Eye (tissue), 1 donor: ENCODE results near the gene FHAD1.
A peak's percentile ranks its signal among the peaks of the same experiment; 100 is the strongest.
"Not testable (repeated sequence)": the region's sequence is repeated elsewhere in the genome, so short reads cannot be mapped to it uniquely, and the experiment has no call there.

Source experiments
- DNase-seq: peaks from one replicate; pipeline ENCODE4 v3.0.0-alpha.2; 2015

The FHAD1 gene

DNA sequence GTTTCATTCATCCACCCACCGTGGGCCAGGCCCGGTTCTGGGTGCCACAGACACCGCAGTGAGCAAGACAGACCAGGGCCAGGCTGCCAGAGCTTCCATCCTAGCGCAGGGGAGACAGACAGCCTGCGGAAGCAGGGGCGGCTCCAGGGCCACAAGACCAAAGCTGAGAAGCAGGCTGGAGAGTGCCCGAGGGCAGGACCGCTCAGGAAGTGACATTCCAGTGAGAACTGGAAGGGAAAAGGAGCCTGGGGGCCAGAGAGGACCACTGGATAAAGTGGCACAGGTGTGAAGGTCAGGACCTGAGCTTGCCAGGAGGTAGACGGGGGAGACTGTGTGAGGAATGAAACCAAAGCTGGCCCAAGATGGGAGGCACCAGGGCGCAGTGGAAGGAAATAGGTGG, 103.1 kb downstream of the FHAD1 start:
- DNase-seq, result no peak

DNA sequence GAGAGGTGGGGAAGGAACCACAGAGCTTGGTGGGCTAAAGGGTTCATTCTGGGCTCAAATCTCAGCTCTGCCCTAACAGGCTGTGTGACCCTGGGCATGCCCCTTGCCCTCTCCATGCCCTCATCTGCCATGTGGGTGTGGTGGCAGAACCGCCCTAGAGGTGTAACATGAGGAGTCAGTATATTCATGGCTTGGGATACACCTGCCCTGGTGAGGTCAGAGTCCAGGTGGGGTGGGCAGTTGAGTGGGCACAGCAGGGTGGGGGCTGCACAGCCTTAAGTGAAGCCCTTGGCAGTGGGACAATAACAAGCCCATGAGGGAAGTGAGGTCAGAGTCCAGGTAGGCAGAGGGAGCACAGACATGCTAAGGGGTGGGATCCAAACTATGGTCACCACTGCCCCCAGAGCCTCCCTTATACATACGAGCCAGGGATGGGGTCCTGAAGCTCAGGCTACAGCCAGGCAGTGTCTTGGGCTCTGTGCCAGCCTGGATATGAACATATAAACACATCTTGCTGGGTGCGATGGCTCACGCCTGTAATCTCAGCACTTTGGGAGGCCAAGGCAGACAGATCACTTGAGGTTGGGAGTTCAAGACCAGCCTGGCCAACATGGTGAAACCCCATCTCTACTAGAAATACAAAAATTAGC, 103.7 kb downstream of the FHAD1 start:
- DNase-seq, result no peak

DNA sequence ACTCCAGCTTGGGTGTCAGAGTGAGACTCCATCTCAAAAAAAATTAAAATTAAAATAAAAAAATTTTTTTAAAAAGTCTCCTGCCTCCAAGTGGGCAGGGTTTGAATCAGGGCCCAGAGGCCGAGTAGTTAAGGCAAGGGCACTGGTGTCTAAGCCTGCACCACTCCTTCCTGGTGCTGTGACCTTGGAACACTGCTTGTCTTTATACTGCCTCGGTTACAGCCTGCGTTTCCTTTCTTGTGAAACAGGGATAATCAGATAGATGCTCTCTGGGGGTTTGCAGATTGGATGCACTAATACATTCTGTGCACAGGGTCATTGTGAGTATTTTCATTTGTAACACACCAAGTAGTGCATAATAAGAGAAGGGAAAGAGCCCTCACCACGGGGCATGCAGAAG, 104.3 kb downstream of the FHAD1 start:
- no peak for DNase-seq

DNA sequence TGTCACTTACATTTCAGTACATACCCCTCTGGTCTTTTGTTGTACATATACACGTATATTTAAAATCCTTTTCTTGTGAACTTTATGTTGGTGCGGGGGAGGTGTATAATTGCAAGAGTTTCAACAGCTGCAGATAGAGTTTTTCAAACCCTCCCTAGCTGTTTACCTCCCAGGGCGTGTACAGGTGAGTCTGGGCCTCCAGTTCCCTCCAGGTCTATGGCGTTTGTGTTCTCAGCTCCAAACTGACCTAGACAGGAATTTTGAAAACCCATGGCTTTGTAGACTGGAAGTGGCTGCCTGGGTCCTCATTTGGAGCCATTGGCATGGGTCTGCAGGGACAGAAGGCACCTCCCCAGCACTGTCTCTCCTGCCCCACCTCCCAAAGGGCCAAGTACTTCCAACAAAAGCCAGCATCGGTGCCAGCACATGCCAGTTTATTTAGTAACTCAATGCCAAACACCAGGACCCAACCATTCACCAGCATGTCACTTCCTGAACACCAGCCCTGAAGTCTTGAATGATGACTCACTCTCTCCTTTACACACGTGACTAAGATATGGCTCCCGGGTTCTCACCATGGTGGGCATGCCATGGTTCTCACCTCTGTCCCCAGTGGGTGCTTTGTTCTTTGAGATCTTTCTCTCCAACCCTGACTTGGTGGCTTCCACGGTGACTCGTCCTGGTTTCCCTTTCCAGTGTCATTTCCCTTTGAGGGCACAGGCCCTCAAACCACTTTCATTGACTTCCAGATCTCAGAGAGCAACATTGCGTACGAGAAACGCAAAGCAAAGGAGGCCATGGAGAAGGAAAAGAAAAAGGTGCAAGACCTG, 105.3 kb downstream of the FHAD1 start:
- no peak for DNase-seq

DNA sequence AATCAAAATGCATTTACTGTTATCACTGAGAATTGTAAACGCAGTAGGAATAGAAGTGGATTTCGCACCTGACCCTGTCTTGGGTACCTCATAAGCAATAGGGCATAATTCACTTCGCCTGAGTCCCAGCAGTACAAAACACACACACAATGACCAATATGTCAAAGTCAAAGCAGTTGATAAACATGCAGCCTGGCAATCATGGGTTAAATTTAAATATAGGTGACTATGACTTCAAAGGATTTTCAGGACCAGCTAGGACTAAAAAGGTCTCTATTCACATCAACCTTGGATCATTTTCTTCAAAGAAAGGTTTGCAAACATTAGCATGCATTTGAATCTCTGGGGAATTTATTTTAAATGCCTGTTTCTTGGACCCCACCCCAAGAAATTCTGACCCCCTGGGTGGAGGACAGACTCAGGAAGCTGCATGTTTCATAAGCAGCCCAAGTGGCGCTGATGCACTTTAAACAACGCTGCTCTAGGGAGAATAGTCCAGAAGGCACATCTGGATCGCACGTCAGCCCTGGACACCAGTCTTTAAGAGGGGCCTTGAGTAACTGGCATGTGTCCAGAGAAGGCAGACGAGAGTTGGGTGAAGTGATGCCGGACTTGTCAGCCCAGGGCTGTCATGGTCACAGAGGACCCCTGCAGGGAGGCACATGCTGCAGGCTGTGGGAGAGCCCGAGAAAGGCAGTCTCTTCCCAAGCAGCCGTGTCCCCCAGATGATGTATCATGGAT, 107.0 kb downstream of the FHAD1 start:
- DNase-seq, result peak; percentile 63

DNA sequence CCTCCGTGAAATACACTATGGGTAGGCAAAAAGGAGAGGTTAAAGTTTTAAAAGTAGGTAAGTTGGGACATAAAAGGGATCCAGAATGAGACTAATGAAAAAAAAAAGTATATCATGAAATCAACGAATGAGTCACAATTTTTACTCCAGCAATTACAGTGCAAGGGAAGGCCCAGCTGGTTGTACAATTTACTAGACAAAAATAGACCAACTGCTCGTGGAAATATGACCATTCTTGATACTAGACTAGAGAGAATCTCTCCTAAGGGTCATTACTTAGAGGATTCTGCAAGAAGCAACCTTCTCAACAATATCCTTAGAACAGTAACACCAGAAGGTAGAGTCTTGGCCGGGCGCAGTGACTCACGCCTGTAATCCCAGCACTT, 107.5 kb downstream of the FHAD1 start:
- DNase-seq, result no peak

DNA sequence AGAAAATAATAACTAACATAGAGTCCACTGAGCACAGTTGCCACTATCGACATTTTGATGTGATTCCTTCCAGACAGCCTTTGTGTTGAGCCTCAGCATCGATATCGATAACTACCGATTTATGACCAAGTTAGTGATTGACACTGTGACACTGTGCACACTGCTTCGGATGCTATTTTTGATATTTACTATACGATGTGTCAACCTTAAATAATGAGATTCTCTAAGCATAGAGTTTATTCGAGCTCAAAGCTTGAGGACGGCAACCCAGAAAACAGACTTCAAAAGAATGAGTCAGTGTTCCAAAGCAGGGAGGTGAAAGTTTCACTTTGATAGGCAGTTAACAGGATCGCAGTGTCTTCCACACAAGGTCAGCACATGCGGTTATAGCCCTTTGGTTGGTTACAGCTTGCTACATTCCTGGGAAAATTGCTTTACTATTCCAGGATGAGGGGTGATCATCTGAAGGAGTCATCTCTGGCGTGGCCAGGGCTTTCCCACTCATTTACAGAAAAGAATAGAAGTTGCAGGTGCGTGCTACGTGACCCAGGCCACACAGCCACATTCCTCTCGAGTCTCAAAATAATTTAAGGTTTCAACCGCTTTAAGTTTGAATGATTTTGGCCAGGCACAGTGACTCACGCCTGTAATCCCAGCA, 109.1 kb downstream of the FHAD1 start:
- DNase-seq, result no peak

DNA sequence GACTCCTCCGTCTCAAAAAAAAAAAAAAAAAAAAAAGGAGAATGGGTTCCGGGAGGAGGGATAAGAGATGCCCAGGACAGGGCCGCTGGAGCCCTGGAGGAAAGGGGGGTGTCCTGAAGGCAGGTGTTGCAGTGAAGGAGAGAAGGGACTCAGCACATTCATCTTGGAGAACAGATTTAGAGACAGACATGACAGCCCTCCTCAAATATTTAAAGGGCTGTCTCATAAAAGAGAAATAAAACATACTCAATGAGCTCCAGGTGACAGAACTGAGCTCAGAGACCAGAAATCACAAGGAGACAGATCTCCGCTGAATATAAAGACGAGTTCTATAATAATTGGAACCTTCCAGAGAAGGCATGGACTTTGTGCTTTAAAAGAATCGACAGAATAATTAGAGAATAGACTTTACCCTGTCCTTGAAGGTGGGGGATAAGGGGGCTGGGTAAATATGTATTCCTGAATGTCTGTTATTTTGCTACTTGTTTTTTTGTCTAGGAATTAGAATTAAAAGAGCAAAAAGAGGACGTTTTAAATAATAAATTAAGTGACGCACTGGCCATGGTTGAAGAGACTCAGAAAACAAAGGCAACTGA, 110.7 kb downstream of the FHAD1 start:
- DNase-seq, result no peak

DNA sequence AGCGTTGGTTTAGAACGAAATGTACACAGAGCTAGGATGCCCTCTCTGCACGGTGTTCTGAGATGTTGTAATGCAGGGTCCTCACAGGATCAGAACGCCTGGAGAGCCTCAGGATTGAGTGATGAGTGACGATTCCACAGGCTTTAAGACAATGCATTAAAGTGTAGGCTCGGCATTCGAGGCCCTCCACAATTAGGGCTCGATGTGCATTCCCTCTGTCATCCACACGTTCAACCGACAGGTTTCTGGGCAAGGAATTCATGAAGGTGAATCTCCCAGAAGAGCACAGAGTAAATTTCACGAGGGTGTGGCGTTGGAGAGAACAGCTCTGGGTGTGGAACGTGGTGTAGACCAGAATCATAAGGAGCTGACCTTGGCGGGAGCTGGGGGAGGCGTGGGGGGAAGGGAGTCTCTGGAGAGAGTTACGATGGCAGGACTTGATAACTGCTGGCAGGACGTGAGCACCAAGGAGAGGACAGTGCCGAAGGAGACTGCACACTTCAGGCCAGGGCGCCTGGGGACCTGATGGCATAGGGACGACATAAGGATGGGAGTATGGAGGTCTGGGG, 111.6 kb downstream of the FHAD1 start:
- no peak for DNase-seq

DNA sequence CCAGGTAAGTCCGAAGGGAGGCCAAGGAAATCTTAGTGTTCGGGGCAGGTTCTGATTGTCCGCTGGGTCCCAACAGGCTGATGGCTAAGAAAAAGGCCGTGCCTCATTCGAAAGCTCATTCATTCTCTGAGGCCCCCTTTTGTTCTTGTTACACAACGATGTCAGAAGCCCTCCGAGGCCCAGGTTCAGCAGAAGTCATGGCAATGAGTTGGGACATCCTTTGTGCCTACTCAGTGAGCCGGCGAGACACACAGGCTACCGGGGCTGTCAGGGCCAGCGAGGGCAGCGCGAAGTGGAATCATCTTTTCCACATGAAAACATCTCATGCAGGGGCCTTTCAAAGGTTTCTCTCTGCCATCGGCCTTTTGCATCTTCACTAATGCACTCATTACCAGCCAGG, 113.7 kb downstream of the FHAD1 start:
- peak; percentile 92 for DNase-seq

DNA sequence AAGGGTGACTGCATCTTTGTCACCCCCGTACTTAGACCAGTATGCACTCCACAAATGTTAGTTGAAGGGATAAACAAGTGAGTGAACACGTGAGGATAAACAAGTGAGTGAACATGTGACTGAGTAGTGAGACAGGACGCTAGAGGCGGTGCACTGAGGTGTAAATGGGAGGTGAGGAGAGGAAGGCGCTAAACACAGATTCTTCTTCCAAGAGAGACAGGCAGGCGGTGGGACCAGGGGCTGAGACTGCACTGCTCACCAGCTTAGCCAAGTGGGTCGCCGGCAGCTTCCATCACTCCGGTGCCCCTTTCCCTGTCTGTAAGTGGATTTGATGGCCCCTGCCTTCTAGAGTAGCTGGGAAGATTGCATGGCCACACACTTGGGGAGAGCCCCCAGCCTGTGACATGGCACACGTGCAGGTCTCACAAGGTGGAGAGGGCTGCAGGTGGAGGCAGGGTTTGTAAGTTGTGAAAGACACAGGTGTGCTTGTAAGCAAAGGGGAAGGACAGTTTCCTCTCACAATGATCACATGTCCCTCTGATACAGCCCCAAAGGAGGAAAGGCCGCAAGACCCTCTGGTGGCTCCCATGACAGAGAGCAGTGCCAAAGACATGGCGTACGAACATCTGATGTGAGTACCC, 115.2 kb downstream of the FHAD1 start:
- DNase-seq, result no peak

DNA sequence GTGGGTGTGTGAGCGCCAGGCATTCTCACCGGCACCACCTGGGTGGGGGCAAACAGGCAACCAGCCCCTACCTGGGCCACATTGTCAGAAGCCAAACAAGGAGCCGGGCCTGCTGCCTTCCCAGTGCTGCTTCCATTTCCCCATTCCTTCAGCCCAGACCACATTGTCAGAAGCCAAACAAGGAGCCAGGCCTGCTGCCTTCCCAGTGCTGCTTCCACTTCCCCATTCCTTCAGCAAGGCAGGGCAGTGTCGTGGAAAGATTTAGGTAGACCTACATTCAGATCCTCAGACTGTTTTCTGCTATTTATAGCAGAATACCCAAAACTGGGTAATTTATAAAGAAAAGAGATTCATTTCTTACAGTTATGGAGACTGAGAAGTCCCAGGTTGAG, 115.7 kb downstream of the FHAD1 start:
- no peak for DNase-seq

DNA sequence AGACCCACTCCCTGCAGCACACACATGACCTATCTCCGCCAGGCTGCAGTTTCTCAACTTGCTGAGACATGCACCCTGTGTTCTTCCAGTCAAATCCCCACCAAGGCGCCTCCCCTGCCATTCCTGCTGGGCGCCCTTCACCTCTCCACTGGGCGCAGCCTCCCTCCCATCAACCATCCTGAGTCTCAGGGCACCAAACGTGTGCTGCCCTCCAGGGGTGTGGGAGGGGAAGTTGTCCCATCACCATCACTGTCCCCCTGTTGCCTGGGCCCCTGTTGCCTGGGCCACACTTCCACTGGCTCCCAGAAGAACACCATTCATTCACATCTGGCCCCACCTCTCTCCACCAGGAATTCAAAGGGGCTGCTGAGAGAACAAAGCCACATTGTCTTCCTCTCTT, 117.7 kb downstream of the FHAD1 start:
- DNase-seq, result no peak

DNA sequence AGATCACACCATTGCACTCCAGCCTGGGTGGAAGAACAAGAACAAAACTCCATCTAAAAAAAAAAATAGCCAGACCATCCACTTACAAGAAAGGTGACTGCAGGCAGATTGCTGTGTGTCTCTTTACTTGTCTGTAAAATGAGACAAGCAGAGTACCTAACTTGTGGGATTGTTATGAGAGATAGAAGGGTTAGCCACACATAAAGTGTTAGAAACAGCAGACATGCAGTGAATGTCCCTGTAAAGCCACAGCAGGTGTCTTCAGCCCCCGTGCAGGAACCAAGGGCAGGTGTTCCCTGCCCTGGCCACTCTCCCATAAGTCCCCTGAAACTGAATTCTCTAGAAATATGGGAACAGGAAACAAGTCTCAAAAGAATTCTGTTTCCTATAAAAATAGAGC, 121.9 kb downstream of the FHAD1 start:
- DNase-seq, result no peak

DNA sequence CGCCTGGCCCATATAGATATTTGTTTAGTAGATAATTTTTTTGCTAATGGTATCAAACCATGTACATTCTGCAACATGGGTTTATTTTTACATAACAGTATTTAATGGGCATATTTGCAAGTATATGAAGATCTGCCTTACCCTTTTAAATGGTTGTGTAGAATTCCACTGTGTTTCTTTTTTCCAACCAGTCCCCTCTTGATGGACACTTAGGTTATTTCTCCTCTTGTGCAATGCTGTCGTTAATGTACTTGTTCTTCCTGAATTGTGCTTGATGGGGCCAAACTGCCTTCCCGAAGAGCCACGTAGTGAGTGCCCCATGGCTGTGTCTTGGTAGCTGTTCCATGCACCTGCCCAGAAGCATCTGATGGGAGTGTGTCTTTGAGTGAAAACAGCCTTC, 123.2 kb downstream of the FHAD1 start:
- no peak for DNase-seq

DNA sequence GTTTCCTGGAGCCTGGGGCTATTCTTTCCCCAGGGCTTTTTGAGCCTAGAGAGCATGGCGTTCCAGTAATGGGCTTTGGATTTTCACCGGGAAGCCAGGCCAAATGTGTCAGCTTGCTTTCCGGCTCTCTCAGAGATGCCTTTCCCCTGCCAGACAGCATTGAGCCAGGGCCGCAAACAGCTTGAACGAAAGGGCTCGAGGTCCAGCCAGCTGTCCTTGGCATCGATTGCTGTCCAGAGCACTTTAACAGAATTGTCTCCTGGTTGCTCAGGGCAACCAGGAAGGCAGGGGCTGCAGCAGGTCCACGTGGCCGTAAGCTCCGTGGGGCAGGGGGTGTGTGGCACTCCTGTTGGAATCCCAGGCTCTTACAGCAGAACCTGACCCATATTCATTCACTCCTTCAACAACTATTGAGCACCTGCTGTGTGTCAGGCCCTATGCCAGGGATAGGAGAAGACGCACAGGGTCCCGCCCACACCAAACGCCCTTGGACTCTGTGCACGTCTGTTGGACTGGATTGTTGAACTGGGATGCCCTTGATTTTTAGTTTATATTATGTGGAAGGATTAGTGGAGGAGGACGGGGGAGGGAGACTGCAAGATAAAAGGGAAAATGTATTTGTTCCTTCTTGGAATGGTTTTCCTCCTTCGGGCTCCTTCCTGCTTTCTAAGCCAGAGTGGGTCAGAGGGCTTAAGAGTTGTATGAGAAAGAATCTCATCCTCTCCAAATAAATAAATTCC, 123.9 kb downstream of the FHAD1 start:
- DNase-seq, result peak; percentile 67

DNA sequence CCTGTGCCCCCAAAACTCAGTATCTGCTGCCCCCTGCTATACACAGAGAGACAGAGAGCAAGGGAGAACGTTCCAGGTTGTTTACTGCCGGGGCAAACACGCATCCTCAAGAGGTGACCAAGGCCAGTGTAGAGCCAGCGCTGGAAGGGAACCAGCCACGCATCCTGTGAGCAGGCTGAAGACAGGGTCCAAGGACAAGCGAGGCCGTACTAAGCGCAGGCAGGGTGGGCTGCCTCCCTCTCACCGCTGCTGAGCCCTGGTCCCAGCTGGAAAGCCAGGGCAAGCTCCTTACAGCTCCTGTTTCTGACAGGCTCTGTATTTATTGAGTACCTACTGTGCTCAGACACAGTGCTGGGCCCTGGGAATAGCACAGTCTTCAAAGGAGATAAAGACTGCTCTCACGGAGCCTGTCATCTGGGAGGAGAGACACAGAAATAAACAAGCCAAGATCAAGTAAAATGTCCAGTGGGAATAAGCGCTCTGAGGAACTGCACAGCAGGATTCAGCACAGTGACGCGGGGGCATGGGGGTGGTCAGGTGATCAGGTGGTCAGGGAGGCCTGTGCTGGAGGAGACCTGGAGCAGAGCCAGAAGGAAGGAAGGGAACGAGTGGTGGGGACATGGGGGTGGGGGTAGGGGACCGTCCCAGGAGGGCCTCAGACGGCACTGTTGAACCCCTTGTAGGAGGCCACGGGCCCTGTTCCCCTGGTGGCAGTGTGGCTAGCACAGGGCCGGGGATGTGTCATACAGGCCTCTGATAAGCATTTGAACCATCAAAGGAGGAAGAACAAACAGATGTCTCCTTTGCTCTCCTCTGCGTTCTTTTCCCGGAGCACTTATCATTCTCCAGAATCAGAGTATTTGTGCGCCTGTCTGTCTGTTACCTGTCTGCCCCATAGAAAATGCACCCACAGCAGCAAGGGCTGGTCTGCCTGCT, 124.9 kb downstream of the FHAD1 start:
- no peak for DNase-seq

DNA sequence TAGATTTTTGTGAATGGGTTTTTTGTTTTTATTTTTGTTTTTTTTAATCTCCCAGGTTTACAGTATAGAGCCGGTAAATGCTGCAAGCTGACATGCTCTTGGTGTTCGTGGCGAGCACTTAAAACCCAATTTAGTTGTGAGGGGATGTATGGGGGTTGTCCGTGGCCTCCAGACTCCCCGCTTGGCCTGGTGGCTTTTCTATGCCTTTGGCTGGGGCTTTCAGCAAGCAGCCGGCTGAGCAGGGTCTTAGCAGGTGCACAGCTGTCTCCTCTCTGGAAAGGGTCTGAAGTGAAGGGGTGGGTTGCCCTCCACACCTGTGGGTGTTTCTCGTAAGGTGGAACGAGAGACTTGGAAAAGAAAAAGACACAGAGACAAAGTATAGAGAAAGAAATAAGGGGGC, 131.7 kb downstream of the FHAD1 start:
- DNase-seq, result no peak

DNA sequence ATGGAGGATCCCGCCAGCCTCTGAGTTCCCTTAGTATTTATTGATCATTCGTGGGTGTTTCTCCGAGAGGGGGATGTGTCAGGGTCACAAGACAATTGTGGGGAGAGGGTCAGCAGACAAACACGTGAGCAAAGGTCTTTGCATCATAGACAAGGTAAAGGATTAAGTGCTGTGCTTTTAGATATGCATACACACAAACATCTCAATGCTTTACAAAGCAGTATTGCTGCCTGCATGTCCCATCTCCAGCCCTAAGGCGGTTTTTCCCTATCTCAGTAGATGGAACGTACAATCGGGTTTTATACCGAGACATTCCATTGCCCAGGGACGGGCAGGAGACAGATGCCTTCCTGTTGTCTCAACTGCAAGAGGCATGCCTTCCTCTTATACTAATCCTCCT, 132.1 kb downstream of the FHAD1 start:
- not testable (repeated sequence) for DNase-seq
